Measurements from ENCODE around the gene EIF4H.

GRCh38 chr7:74218343-74218698 is 44.2 kb downstream of the EIF4H start:
- TF ChIP-seq, protein P1, sequence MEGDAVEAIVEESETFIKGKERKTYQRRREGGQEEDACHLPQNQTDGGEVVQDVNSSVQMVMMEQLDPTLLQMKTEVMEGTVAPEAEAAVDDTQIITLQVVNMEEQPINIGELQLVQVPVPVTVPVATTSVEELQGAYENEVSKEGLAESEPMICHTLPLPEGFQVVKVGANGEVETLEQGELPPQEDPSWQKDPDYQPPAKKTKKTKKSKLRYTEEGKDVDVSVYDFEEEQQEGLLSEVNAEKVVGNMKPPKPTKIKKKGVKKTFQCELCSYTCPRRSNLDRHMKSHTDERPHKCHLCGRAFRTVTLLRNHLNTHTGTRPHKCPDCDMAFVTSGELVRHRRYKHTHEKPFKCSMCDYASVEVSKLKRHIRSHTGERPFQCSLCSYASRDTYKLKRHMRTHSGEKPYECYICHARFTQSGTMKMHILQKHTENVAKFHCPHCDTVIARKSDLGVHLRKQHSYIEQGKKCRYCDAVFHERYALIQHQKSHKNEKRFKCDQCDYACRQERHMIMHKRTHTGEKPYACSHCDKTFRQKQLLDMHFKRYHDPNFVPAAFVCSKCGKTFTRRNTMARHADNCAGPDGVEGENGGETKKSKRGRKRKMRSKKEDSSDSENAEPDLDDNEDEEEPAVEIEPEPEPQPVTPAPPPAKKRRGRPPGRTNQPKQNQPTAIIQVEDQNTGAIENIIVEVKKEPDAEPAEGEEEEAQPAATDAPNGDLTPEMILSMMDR (IDR thresholded peaks at IDR 0.05), result no peak
- no peak for TF ChIP-seq POLR2A (IDR thresholded peaks at IDR 0.05)

Data from Peyer's patch (tissue), 4 donors.